T-helper 17 cell (primary cell): ENCODE data around the gene TMEM254. TPM values are rescaled to one million over a fixed set of nuclear protein-coding genes. Genes with fewer than 3 reads are reported as not detected.
"Not testable (repeated sequence)": the region's sequence is repeated elsewhere in the genome, so short reads cannot be mapped to it uniquely, and the experiment has no call there.

Experiments
- ATAC-seq: fragments of 150-1000 bp; cut with Tn5 transposase; 2 replicates; pipeline ENCODE4 v1.10.0; 2021; ENCODE audit warnings: mild to moderate bottlenecking, moderate library complexity
- DNase-seq, 3 donors: peaks; one replicate each; pipeline versions ENCODE4 v3.0.0 to v3.0.0-alpha.2; 2020 to 2021
- H3K9me3 ChIP-seq: one replicate; pipeline ENCODE4 v1.7.0; 2013; ENCODE audit warnings: low read length, mild to moderate bottlenecking; ENCODE audit not compliant: control insufficient read depth, poor library complexity, severe bottlenecking
- H3K27ac Mint-ChIP-seq: one replicate; pipeline ENCODE4 v1.8.0; 2022; ENCODE audit warnings: mild to moderate bottlenecking, moderate library complexity, mixed read lengths
- H3K27me3 Mint-ChIP-seq: one replicate; pipeline ENCODE4 v1.8.0; 2022; ENCODE audit warnings: mixed read lengths
- H3K36me3 Mint-ChIP-seq: one replicate; pipeline ENCODE4 v1.8.0; 2022; ENCODE audit warnings: low read depth, mixed read lengths
- H3K4me1 Mint-ChIP-seq: one replicate; pipeline ENCODE4 v1.8.0; 2022; ENCODE audit warnings: mild to moderate bottlenecking, mixed read lengths
- H3K4me3 Mint-ChIP-seq: one replicate; pipeline ENCODE4 v1.8.0; 2022; ENCODE audit warnings: mild to moderate bottlenecking, moderate library complexity, mixed read lengths
- total RNA-seq, 4 donors: library from RNA in 2 of 4; stranded (reverse) in 2 of 4; gene quantifications; one replicate each; pipeline ENCODE4 v1.2.3 and lab custom pipeline; 2022 to 2026

The TMEM254 gene
- total RNA-seq, 2 donors from 2014 or later = 8.1 to 11.3 TPM

GRCh38 chr10:80090121-80090520, 11.7 kb downstream of the TMEM254 start:
- Mint-ChIP-seq H3K4me3 (no peak overlapping the region), H3K4me1 (no peaks in the 10 kb centered on the region), H3K27ac (no peak overlapping the region), H3K27me3 (no peaks in the 10 kb centered on the region), H3K36me3 (peaks cover 5% of the 10 kb centered on the region)
- no peaks in the 10 kb centered on the region for H3K9me3 ChIP-seq
- no peak for ATAC-seq
- no peak for DNase-seq

- H3K4me1 Mint-ChIP-seq = no peaks in the 10 kb centered on the region
- no peak overlapping the region for H3K27ac Mint-ChIP-seq
- DNase-seq = no peak
- no peaks in the 10 kb centered on the region for H3K27me3 Mint-ChIP-seq
- no peak overlapping the region for H3K4me3 Mint-ChIP-seq
- H3K36me3 Mint-ChIP-seq = peaks cover 8% of the 10 kb centered on the region
- no peaks in the 10 kb centered on the region for H3K9me3 ChIP-seq
- ATAC-seq = no peak
Observed at GRCh38 chr10:80094231-80094630, 15.8 kb downstream of the TMEM254 start.

GRCh38 chr10:80098272-80098671, 19.8 kb downstream of the TMEM254 start:
- H3K27me3 Mint-ChIP-seq, ATAC-seq, H3K4me3 Mint-ChIP-seq, H3K27ac Mint-ChIP-seq, H3K4me1 Mint-ChIP-seq, H3K36me3 Mint-ChIP-seq, H3K9me3 ChIP-seq, DNase-seq: not testable (repeated sequence)

GRCh38 chr10:80099295-80099694, 20.8 kb downstream of the TMEM254 start:
- H3K27me3 Mint-ChIP-seq, H3K4me1 Mint-ChIP-seq, H3K9me3 ChIP-seq, DNase-seq, ATAC-seq, H3K36me3 Mint-ChIP-seq, H3K4me3 Mint-ChIP-seq: not testable (repeated sequence)
- H3K27ac Mint-ChIP-seq = peak overlapping the region; percentile 87

- Mint-ChIP-seq H3K27ac (no peak overlapping the region), H3K27me3 (no peaks in the 10 kb centered on the region), H3K4me1 (peaks cover 10% of the 10 kb centered on the region), H3K36me3 (peaks cover 2% of the 10 kb centered on the region), H3K4me3 (no peak overlapping the region)
- DNase-seq (no peak), ATAC-seq (no peak)
- H3K9me3 ChIP-seq = no peaks in the 10 kb centered on the region
Observed at GRCh38 chr10:80100116-80100515, 21.7 kb downstream of the TMEM254 start.

GRCh38 chr10:80100861-80101695, 22.6 kb downstream of the TMEM254 start:
- Mint-ChIP-seq H3K27ac (no peak overlapping the region), H3K4me3 (no peak overlapping the region), H3K36me3 (peaks cover 2% of the 10 kb centered on the region), H3K27me3 (no peaks in the 10 kb centered on the region), H3K4me1 (peaks cover 13% of the 10 kb centered on the region)
- no peaks in the 10 kb centered on the region for H3K9me3 ChIP-seq
- DNase-seq = no peak
- ATAC-seq = no peak

GRCh38 chr10:80104066-80104926, 25.8 kb downstream of the TMEM254 start:
- Mint-ChIP-seq H3K27me3 (no peaks in the 10 kb centered on the region), H3K27ac (peak overlapping the region; percentile 83), H3K4me3 (no peak overlapping the region), H3K4me1 (peaks cover 13% of the 10 kb centered on the region), H3K36me3 (no peaks in the 10 kb centered on the region)
- ATAC-seq (peak; percentile 93), DNase-seq (peak in 1 of 3 donors; percentile 8)
- H3K9me3 ChIP-seq = peaks cover 2% of the 10 kb centered on the region

GRCh38 chr10:80108576-80109239, 30.2 kb downstream of the TMEM254 start:
- Mint-ChIP-seq H3K36me3 (no peaks in the 10 kb centered on the region), H3K27me3 (no peaks in the 10 kb centered on the region), H3K4me1 (peaks cover 13% of the 10 kb centered on the region), H3K4me3 (no peak overlapping the region), H3K27ac (no peak overlapping the region)
- ATAC-seq (no peak), DNase-seq (no peak)
- peaks cover 2% of the 10 kb centered on the region for H3K9me3 ChIP-seq

GRCh38 chr10:80110986-80111385, 32.5 kb downstream of the TMEM254 start:
- no peak for ATAC-seq
- DNase-seq = no peak
- H3K4me1 Mint-ChIP-seq = peaks cover 5% of the 10 kb centered on the region
- no peaks in the 10 kb centered on the region for H3K36me3 Mint-ChIP-seq
- H3K27me3 Mint-ChIP-seq = no peaks in the 10 kb centered on the region
- H3K9me3 ChIP-seq = peaks cover 2% of the 10 kb centered on the region
- H3K27ac Mint-ChIP-seq = no peak overlapping the region
- H3K4me3 Mint-ChIP-seq = peak overlapping the region; percentile 50

- no peaks in the 10 kb centered on the region for H3K4me1 Mint-ChIP-seq
- H3K9me3 ChIP-seq = no peaks in the 10 kb centered on the region
- ATAC-seq = no peak
- DNase-seq = no peak
- no peak overlapping the region for H3K4me3 Mint-ChIP-seq
- peaks cover 32% of the 10 kb centered on the region for H3K27me3 Mint-ChIP-seq
- H3K27ac Mint-ChIP-seq = no peak overlapping the region
- H3K36me3 Mint-ChIP-seq = no peaks in the 10 kb centered on the region
Observed at GRCh38 chr10:80118669-80119068, 40.2 kb downstream of the TMEM254 start.

- Mint-ChIP-seq H3K27ac (no peak overlapping the region), H3K4me1 (no peaks in the 10 kb centered on the region), H3K27me3 (peaks cover 38% of the 10 kb centered on the region), H3K4me3 (no peak overlapping the region), H3K36me3 (no peaks in the 10 kb centered on the region)
- no peak for DNase-seq
- no peak for ATAC-seq
- H3K9me3 ChIP-seq = no peaks in the 10 kb centered on the region
Observed at GRCh38 chr10:80122110-80122710, 43.7 kb downstream of the TMEM254 start.

- DNase-seq = no peak
- H3K9me3 ChIP-seq = no peaks in the 10 kb centered on the region
- Mint-ChIP-seq H3K4me3 (no peak overlapping the region), H3K27me3 (peaks cover 38% of the 10 kb centered on the region), H3K4me1 (no peaks in the 10 kb centered on the region), H3K36me3 (no peaks in the 10 kb centered on the region), H3K27ac (no peak overlapping the region)
- ATAC-seq = no peak
Observed at GRCh38 chr10:80122746-80123145, 44.3 kb downstream of the TMEM254 start.

GRCh38 chr10:80126876-80127275, 48.4 kb downstream of the TMEM254 start:
- Mint-ChIP-seq H3K4me3 (no peak overlapping the region), H3K27ac (no peak overlapping the region), H3K27me3 (peaks cover 28% of the 10 kb centered on the region), H3K36me3 (no peaks in the 10 kb centered on the region), H3K4me1 (no peaks in the 10 kb centered on the region)
- H3K9me3 ChIP-seq = no peaks in the 10 kb centered on the region
- no peak for DNase-seq
- ATAC-seq = no peak
